Muscle of back (tissue), 13 donors: Measurements from ENCODE around the gene CACNB1. TPM values are rescaled to one million over a fixed set of nuclear protein-coding genes. Genes with fewer than 3 reads are reported as not detected.
A peak's percentile ranks its signal among the peaks of the same experiment; 100 is the strongest.

Source experiments
- DNase-seq, 3 donors: peaks; one replicate each; pipeline versions ENCODE4 v3.0.0 to v3.0.0-alpha.2; 2013
- long read RNA-seq, 9 donors: transcript quantifications; one replicate each; lab custom pipeline, GENCODE V29; 2026
- polyA plus RNA-seq, 10 donors: library from polyadenylated mRNA; unstranded; fragments of 120-200 nt; gene quantifications; one replicate each; pipeline ENCODE4 v1.2.1, GENCODE V29; 2013; ENCODE audit not compliant: insufficient read length in 10 of 10

Gene CACNB1
- polyA plus RNA-seq, result 100 to 1,000 TPM in 9 of 10 donors, 10 to 100 TPM in 1; 85.0 to 201 (median 186) TPM
- long read RNA-seq, donor 1, transcript CACNB1-201 (13 exons, 1,889 nt), result major isoform, 39 of 3,808 reads
- long read RNA-seq, donor 1, partial matches to known transcripts, result 2,120 of 3,808 reads
- long read RNA-seq, donor 1, other reads (novel, unspliced or antisense), result 1,644 of 3,808 reads
- long read RNA-seq, donor 2, transcript CACNB1-201 (13 exons, 1,889 nt), result major isoform, 24 of 4,356 reads
- long read RNA-seq, donor 2, partial matches to known transcripts, result 2,621 of 4,356 reads
- long read RNA-seq, donor 2, other reads (novel, unspliced or antisense), result 1,708 of 4,356 reads
- long read RNA-seq, donor 3, result 0 reads
- long read RNA-seq, donor 4, transcript CACNB1-201 (13 exons, 1,889 nt), result major isoform, 28 of 41 reads
- long read RNA-seq, donor 4, partial matches to known transcripts, result 13 of 41 reads
- long read RNA-seq, donor 4, other reads (novel, unspliced or antisense), result 0 of 41 reads
- long read RNA-seq, donor 5, transcript CACNB1-201 (13 exons, 1,889 nt), result major isoform, 21 of 6,215 reads
- long read RNA-seq, donor 5, partial matches to known transcripts, result 4,302 of 6,215 reads
- long read RNA-seq, donor 5, other reads (novel, unspliced or antisense), result 1,890 of 6,215 reads
- long read RNA-seq, donor 6, transcript CACNB1-201 (13 exons, 1,889 nt), result major isoform, 31 of 5,325 reads
- long read RNA-seq, donor 6, partial matches to known transcripts, result 5,159 of 5,325 reads
- long read RNA-seq, donor 6, other reads (novel, unspliced or antisense), result 131 of 5,325 reads
- long read RNA-seq, donor 7, transcript CACNB1-201 (13 exons, 1,889 nt), result major isoform, 31 of 3,469 reads
- long read RNA-seq, donor 7, partial matches to known transcripts, result 1,841 of 3,469 reads
- long read RNA-seq, donor 7, other reads (novel, unspliced or antisense), result 1,592 of 3,469 reads
- long read RNA-seq, donor 8, partial matches to known transcripts, result 2,782 of 2,851 reads
- long read RNA-seq, donor 8, other reads (novel, unspliced or antisense), result 64 of 2,851 reads
- long read RNA-seq, donor 9, transcript CACNB1-201 (13 exons, 1,889 nt), result major isoform, 5 of 716 reads
- long read RNA-seq, donor 9, partial matches to known transcripts, result 492 of 716 reads
- long read RNA-seq, donor 9, other reads (novel, unspliced or antisense), result 219 of 716 reads

- peak; percentile 68 to 93 (median 78) for DNase-seq
Measured at GRCh38 chr17:39197380-39198185, at the start of gene CACNB1. CACNB1 (minus strand) TSS chr17:39197669; CDS start chr17:39197495, 174 bp downstream.

- DNase-seq, result no peak
Measured at GRCh38 chr17:39246274-39246673, 48.8 kb upstream of the CACNB1 start.

GRCh38 chr17:39244600-39245570 lies 47.4 kb upstream of the CACNB1 start:
- DNase-seq, result peak; percentile 80 to 89 (median 86)

- no peak for DNase-seq
Measured at GRCh38 chr17:39244016-39244599, 46.6 kb upstream of the CACNB1 start.

- no peak for DNase-seq
Measured at GRCh38 chr17:39243155-39243554, 45.7 kb upstream of the CACNB1 start.

GRCh38 chr17:39240631-39241030 lies 43.2 kb upstream of the CACNB1 start:
- DNase-seq, result no peak

GRCh38 chr17:39239640-39240314 lies 42.3 kb upstream of the CACNB1 start:
- no peak for DNase-seq

GRCh38 chr17:39238311-39238972 lies 41.0 kb upstream of the CACNB1 start:
- no peak for DNase-seq

GRCh38 chr17:39237586-39237985 lies 40.1 kb upstream of the CACNB1 start:
- DNase-seq, result no peak

- DNase-seq, result no peak
Measured at GRCh38 chr17:39236981-39237441, 39.5 kb upstream of the CACNB1 start.

- DNase-seq, result no peak
Measured at GRCh38 chr17:39236450-39236927, 39.0 kb upstream of the CACNB1 start.

GRCh38 chr17:39235555-39236449 lies 38.3 kb upstream of the CACNB1 start:
- peak in 1 of 3 donors; percentile 35 for DNase-seq

- peak in 1 of 3 donors; percentile 61 for DNase-seq
Measured at GRCh38 chr17:39231591-39232551, 34.4 kb upstream of the CACNB1 start.

GRCh38 chr17:39231091-39231561 lies 33.7 kb upstream of the CACNB1 start:
- DNase-seq, result no peak

GRCh38 chr17:39230361-39230760 lies 32.9 kb upstream of the CACNB1 start:
- no peak for DNase-seq
